Hematopoietic multipotent progenitor cell (in vitro differentiated cells): Measurements from ENCODE around the gene C1QL2. TPM values are rescaled to one million over a fixed set of nuclear protein-coding genes. Genes with fewer than 3 reads are reported as not detected.

Experiments used
- DNase-seq, 3 donors: peaks; one replicate each; pipeline ENCODE4 v3.0.0-alpha.2; 2011 to 2015; ENCODE audit warnings: low read depth in 2 of 3, low spot score in 2 of 3
- total RNA-seq: library from RNA; depleted of rRNA; stranded (reverse); fragments of >200 nt; gene quantifications from one replicate; pipeline ENCODE4 v1.2.3, GENCODE V29; 2012

Gene C1QL2
- total RNA-seq, 1 donor: not detected

DNA sequence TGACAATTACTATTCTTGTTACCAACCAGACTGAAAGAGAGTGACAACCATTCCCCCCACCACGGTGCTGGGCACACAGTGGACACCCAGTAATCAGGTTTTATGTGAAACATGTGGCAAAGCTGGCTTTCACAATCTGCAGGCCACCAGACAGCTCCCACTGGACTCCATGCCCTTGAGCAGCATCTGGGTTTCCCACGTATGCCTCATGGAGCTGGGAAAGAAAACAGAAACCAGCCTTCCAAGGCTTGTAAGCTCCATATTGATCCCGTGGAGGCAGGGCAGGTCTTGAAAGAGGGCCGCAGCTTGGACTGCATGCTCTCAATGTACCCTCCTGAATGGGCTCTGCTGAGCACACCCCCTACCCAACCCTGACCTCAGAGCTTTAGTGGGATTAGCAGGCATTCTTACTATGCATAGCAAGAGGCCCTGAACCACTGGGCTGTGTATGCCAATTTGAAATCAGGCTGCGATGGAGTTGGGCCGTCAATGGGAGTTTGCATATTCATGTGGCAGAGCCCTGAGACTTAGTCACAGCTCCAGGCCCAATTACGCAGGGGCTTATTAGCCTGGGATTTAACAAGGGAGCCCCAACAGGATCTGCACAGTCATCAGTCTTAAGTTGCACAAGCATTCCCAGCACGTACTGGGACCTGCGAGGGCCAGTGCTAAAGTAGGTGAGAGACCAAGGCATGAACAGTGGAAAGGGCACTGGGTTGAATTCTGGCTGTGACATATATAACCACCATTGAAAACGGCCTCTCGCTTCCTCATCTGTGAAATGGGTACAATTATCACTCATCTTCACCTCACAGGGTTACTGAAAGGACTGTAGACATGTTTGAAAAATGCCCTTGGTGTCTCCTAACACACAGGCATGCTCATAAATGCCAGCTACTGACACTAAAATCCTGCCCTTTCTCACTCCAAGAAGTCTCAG is 10.5 kb downstream of the C1QL2 start:
- DNase-seq: no peak

- DNase-seq: no peak
Measured at GRCh38 chr2:119144806-119145205, 13.7 kb downstream of the C1QL2 start.

- no peak for DNase-seq
Measured at GRCh38 chr2:119142824-119143223, 15.7 kb downstream of the C1QL2 start.

DNA sequence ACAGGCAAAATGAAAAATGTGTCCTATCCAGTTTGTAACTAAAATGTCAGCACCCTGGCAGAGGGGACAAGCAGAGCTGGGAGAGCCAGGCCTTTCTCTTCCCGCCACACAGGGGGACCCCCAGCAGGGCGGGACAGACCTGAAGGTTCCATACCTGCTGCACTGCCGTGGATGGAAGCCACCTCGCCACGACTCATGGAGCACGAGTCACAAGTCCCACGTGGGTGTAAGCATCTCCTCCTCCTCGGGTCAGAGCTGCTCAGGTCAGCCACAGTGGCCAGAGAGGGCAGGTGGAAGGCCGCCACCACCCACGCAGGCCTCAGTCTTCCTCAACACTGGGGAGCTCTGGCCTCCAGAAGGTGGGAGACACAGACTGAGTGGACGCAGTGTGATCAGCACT is 21.0 kb downstream of the C1QL2 start:
- no peak for DNase-seq

GRCh38 chr2:119136872-119137271 is 21.7 kb downstream of the C1QL2 start:
- DNase-seq: no peak

DNA sequence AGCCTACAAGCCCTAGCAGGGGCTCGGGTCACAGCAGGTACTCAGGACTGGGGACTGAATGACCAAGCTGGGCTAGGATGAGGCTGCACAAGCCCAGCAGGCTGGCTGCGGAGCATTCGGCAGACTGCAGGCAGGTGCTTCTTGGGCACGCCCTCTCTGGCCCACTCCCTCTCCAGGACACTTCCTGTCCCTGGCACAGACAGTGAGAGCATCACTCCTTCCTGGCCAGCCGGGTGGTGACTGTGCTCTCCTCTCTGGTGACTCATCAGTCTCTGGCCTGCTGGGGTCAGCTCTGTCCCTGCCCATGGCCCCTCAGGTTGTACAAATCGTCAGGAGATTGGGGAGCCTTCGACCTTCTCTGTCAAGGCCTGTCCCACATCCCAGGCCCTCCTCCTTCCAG is 22.5 kb downstream of the C1QL2 start:
- no peak for DNase-seq

DNA sequence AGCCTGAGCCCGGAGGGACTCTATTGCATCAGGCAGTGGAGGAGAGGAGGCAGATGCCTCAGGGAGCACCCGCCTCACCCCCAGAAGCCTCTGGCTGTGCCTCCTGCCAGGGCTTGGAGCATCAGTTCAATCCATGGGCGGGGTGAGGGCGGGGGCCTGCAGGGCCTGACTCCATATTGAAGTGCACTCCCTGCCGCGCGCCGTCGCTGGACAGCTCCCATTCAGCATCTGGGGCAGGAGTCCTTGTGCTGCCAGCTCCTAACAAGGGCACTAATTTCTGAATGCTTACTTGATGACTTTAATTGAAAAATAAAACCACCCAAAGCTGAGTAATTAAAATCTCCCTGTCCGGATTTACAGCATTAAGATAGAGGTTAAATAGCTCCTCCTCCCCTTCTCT is 23.8 kb downstream of the C1QL2 start:
- DNase-seq: no peak

GRCh38 chr2:119126650-119127049 is 31.9 kb downstream of the C1QL2 start:
- peak in 2 of 3 donors; percentile 35 to 39 for DNase-seq

DNA sequence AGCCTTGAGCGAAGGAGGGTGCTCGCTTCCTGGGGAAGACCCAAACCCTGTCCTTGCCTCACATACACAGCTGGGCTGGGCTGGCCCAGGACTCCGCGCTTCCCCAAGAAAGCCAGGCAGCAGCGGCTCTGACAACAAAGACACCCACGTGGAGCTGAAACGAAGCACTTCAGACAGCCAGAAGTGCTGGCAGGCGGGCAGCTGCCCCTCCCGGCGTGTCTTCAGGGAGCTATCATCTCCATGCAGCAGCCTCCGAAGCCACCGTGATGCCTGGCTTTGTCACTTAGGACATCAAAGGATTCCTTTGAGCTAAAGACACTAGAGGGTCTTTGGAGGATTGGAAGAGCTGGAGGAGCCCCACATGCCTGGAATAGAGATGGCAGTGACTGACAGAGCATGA is 35.2 kb downstream of the C1QL2 start:
- DNase-seq: no peak

- no peak for DNase-seq
Measured at GRCh38 chr2:119122663-119123062, 35.9 kb downstream of the C1QL2 start.

- DNase-seq: no peak
Measured at GRCh38 chr2:119119999-119120756, 38.4 kb downstream of the C1QL2 start.

- no peak for DNase-seq
Measured at GRCh38 chr2:119119076-119119785, 39.3 kb downstream of the C1QL2 start.

DNA sequence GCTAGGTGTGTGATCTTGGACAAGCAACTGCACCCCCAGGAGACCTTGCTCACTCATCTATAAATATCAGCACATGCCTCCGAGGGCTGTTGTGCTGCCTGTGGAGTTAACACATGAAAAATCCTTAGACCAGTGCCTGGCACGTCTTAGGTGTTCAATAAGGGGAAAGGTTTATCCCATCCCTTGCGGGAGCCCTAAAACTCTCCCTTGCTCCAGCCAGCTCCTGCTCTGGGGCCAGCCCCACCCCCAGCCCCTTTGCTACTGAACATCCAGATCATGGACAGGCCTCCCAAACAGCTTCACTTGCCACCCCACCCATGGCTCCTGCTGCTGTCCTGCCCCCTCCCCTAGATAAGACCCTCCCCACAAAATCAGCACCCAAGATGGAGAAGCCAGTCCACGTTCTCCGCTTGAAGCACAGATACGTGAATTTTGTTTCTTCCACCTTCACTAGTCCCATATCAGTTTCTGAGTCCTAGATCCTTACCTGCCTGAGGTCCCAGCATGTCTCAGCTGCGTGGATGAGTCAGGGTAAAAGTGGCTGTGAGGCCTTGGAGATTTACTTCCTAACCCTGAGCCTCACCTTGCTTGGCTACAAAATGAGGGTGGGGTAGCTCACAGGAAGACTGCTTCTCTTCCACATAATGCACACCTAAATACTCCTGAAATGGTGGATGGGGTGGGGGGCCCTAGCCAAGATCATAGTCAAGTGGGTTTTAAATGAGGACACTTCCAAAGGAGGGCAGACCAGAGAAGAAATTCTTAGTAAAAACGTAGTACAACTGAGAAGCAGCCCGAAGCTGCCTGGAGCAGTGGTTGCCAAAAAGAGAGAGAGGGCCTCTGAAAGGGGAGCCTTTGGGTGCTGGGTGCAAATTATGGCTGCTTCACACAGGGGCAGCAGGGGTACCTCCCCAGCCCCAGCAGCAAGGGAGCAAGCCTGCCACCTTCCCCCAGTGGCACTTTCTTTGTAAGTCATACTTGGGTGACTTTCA is 40.4 kb downstream of the C1QL2 start:
- DNase-seq: no peak

GRCh38 chr2:119117408-119117807 is 41.1 kb downstream of the C1QL2 start:
- no peak for DNase-seq

DNA sequence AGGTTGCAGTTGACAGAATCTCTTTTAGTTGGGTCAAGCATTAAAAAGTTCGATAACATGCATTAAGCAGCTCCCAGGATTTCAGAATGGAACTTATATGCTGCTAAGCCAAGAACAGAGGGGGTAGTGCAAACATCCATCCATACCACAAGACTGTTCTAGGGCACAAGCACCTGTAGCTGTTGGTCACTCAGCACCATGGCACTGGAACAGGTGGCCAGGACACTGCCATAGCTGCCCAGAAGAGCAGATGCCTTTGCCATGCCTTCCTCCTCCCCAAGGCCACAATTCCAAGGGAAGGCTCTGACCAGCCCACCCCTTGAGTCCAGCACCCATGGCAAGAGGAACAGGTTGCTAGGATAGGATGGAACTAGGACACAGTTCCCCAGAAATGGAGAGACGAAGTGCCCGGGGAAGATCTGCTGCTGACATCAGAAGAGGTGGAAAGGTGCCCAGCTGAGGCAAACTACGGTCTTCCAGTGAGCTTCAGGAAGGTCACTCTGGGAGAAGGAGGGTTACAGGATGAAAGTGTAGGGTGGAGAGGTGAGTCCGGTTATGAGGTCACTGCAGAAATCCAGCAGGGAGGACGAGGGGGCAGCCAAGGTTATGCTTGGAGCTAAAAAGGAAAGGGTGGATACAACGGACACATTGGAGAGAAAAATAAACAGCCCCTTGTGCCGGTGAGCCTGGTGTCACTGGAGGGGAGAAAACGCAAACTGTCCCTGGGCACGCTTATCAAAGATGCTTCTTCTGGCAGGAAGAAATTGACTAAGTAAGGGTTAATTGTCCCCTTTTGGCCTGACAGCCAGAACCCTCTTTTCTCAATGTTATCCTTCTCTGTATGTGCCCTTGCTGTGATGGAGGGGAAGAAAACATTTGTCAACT is 41.9 kb downstream of the C1QL2 start:
- DNase-seq: no peak

- no peak for DNase-seq
Measured at GRCh38 chr2:119114266-119114665, 44.3 kb downstream of the C1QL2 start.

GRCh38 chr2:119113489-119113770 is 45.1 kb downstream of the C1QL2 start:
- DNase-seq: no peak

DNA sequence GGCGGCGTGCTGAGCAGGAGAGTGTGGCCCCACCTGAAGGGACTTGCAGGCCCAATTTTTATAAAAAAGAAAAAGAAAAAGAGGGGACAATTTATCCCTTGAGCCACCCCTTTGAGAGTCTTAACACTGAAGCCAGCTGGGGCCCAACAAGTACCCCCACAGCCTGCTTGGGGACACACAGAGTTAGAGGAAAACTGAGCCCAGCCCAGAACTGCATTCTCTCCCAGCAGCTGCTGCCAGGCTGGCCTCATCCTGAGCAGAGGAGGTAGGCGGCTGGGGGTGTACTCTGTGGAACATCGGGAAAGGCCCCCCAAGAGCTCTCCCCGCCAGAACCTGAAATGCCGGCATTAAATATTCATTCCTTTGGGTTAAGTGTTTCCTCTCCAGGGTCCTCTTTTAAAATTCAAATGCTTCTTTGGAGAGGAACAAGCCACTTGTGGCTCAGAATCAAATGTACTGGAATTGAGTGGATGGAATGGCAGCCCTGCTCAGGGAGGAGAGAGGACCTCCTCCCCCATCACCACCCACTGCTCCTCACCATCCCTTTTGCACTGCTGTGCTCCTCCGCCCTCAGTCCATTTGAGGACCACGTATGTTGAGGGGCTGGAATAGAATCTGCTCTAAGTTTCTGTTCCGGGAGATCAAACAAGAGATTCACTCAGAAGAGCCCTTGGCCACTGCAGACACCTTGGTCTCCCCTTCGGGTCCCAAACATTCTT is 45.6 kb downstream of the C1QL2 start:
- DNase-seq: no peak

- no peak for DNase-seq
Measured at GRCh38 chr2:119112230-119112629, 46.3 kb downstream of the C1QL2 start.
